ENCODE results near the gene ACSM2A.
"Not testable (repeated sequence)": the region's sequence is repeated elsewhere in the genome, so short reads cannot be mapped to it uniquely, and the experiment has no call there.

Gene ACSM2A

DNA sequence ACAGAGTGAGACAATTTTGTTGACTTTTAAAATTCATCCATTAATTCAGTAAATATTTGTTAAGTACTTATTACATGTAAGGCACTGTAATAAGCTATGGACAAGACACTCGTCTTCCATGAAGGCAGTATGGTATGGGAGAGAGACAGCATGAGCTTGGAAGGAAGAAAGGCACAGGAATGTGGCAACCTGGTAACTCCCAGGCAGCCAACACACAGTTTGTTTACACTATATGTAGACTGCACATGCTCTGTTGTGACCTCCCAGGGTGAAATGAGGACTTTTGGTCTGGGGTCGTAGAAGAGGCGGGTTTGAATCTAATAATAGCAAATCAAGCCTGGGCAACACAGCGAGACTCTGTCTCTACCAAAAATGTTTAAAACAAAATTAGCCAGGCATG lies 9.0 kb downstream of the ACSM2A start:
- not testable (repeated sequence) for H4K20me1 ChIP-seq (ENCODE audit: insufficient read depth, low read length)

DNA sequence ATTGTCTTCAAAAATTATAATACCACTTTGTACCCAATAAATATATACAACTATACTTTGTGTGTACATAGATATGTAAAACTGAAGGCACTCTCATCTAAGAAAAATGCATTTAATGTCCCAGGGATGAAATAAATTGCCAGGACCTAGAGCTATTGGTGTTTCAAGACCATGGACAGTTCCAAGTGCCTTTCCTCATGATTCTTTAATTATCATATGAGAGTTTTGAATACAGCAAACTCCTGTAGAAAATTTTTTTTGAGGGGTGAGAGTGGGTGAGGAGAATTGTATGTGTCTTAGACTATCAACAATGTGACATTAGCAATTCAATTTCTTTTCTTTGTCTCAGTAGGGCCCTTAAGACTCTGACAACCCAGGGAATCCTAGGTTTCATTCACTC lies 17.6 kb downstream of the ACSM2A start:
- not testable (repeated sequence) for H3K27ac ChIP-seq (ENCODE audit: low read length); H3K4me3 ChIP-seq (ENCODE audit: low read length); DNase-seq; H3K27me3 ChIP-seq (replicated peaks; ENCODE audit: insufficient read depth, low read length); H3K4me2 ChIP-seq (ENCODE audit: low read depth, low read length); H4K20me1 ChIP-seq (ENCODE audit: insufficient read depth, low read length); H2AFZ ChIP-seq (ENCODE audit: low read length); H3K9me3 ChIP-seq (replicated peaks; ENCODE audit: insufficient read depth, low read length); H3K9ac ChIP-seq (ENCODE audit: low read length); H3F3A ChIP-seq (ENCODE audit: insufficient read depth, low read length); H3K79me2 ChIP-seq (ENCODE audit: low read length); H3K36me3 ChIP-seq (replicated peaks; ENCODE audit: insufficient read depth, low read length); H3K9me2 ChIP-seq (replicated peaks; ENCODE audit: insufficient read depth, low read length); H3K4me1 ChIP-seq (ENCODE audit: low read length)

More for the DNA sequence above, 9.0 kb downstream of the ACSM2A start:
- not testable (repeated sequence) for H3K4me3 ChIP-seq (ENCODE audit: low read length); H3K36me3 ChIP-seq (replicated peaks; ENCODE audit: insufficient read depth, low read length); H3K79me2 ChIP-seq (ENCODE audit: low read length); H3K9ac ChIP-seq (ENCODE audit: low read length); H3K27me3 ChIP-seq (replicated peaks; ENCODE audit: insufficient read depth, low read length); H3K9me2 ChIP-seq (replicated peaks; ENCODE audit: insufficient read depth, low read length); H3K27ac ChIP-seq (ENCODE audit: low read length); H3K4me1 ChIP-seq (ENCODE audit: low read length); H2AFZ ChIP-seq (ENCODE audit: low read length); H3K4me2 ChIP-seq (ENCODE audit: low read depth, low read length); H3F3A ChIP-seq (ENCODE audit: insufficient read depth, low read length); DNase-seq; H3K9me3 ChIP-seq (replicated peaks; ENCODE audit: insufficient read depth, low read length)

DNA sequence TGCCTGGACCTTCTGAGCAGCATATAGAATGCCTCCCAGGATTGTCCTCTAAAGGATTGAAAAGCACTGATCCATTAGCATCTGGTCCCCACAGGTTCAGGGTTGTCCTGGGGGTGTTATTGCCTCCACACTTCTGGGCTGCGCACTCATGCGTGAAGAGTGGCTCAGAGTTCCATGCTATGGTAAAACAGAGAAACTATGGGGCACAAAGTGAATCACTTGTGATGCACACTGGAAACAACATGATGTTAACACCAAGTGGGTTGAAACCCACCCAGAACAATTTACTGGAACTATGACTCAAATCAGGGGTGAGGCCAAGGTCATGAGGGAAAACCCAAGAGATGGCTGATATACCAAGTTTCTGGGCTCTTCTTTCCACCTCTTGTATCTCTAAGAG lies 18.6 kb downstream of the ACSM2A start:
- not testable (repeated sequence) for H3K9me2 ChIP-seq (replicated peaks; ENCODE audit: insufficient read depth, low read length); H4K20me1 ChIP-seq (ENCODE audit: insufficient read depth, low read length); H3K9ac ChIP-seq (ENCODE audit: low read length); H3K36me3 ChIP-seq (replicated peaks; ENCODE audit: insufficient read depth, low read length); H3K79me2 ChIP-seq (ENCODE audit: low read length); H3K4me1 ChIP-seq (ENCODE audit: low read length); H3K4me3 ChIP-seq (ENCODE audit: low read length); DNase-seq; H2AFZ ChIP-seq (ENCODE audit: low read length); H3K9me3 ChIP-seq (replicated peaks; ENCODE audit: insufficient read depth, low read length); H3F3A ChIP-seq (ENCODE audit: insufficient read depth, low read length); H3K27me3 ChIP-seq (replicated peaks; ENCODE audit: insufficient read depth, low read length); H3K27ac ChIP-seq (ENCODE audit: low read length); H3K4me2 ChIP-seq (ENCODE audit: low read depth, low read length)

DNA sequence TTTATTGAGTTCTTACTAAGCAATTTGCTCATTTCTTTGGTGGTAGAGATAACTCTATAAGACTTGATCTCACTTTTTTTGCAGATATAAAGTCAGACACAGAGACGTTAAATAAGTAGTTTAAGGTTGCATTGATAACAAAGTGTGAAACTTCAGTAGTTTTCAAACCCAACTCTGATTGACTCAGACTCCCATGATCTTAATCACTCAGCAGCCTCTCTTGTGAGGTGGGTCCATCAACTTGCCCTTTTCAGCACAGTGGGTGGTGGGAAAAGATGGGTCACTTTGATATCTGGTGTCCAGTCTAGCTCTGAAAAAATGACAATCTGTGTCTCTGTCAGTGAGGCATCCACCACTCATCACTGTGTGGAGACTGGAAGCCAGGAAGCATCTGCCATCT lies 19.4 kb downstream of the ACSM2A start:
- H3F3A ChIP-seq (ENCODE audit: insufficient read depth, low read length); DNase-seq; H3K9me2 ChIP-seq (replicated peaks; ENCODE audit: insufficient read depth, low read length); H3K27me3 ChIP-seq (replicated peaks; ENCODE audit: insufficient read depth, low read length); H3K27ac ChIP-seq (ENCODE audit: low read length); H2AFZ ChIP-seq (ENCODE audit: low read length); H3K9ac ChIP-seq (ENCODE audit: low read length); H3K36me3 ChIP-seq (replicated peaks; ENCODE audit: insufficient read depth, low read length); H3K4me3 ChIP-seq (ENCODE audit: low read length); H3K9me3 ChIP-seq (replicated peaks; ENCODE audit: insufficient read depth, low read length); H3K4me2 ChIP-seq (ENCODE audit: low read depth, low read length); H4K20me1 ChIP-seq (ENCODE audit: insufficient read depth, low read length); H3K4me1 ChIP-seq (ENCODE audit: low read length); H3K79me2 ChIP-seq (ENCODE audit: low read length): not testable (repeated sequence)

DNA sequence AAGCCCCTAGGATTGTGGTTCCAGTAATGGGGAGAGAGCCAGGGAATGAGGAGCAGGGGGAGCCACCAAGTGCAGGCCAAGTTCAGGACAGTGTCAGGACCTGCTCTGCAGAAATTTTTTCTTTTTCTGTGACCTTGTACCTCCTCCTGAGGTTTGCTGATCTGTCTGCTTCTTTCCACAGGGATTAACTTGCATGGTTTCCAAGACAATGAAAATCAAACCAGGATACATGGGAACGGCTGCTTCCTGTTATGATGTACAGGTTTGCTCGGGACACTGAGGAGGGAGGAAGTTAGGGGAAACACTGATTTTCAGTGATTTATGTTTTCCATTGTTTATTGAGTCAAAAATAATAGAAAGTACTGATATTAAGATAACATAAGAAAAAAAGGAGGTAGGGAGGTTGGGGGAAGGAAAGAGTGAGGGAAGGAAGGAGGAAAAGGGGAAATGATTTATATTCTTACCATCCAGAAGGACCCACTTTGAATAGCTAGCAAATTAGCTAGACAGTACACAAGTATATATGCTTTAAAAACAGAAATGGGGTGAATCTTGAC lies 25.9 kb downstream of the ACSM2A start:
- H3F3A ChIP-seq (ENCODE audit: insufficient read depth, low read length); H3K27me3 ChIP-seq (replicated peaks; ENCODE audit: insufficient read depth, low read length); H3K4me2 ChIP-seq (ENCODE audit: low read depth, low read length); H3K79me2 ChIP-seq (ENCODE audit: low read length); H3K4me3 ChIP-seq (ENCODE audit: low read length); H3K27ac ChIP-seq (ENCODE audit: low read length); H4K20me1 ChIP-seq (ENCODE audit: insufficient read depth, low read length); H3K4me1 ChIP-seq (ENCODE audit: low read length); H2AFZ ChIP-seq (ENCODE audit: low read length); H3K9ac ChIP-seq (ENCODE audit: low read length); H3K36me3 ChIP-seq (replicated peaks; ENCODE audit: insufficient read depth, low read length); DNase-seq; H3K9me3 ChIP-seq (replicated peaks; ENCODE audit: insufficient read depth, low read length); H3K9me2 ChIP-seq (replicated peaks; ENCODE audit: insufficient read depth, low read length): not testable (repeated sequence)

DNA sequence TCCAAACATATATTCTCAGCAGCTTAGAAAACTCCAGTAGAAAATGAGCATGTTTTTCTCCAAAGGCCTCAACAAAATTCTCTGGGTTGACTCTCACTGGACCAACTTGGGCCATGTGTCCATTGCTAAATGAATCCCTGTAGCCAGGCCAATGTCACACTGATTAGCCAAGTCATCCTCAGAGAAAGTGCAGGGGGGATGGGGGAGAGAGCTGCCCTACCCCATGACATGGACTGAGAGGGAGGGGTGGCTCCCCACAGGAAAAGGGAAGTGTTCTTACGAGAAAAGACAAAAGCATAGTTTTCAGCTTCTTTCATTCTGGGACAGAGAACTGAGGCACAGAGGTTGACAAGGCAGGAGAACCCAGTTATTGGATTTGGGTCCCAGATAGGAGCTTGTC lies 32.7 kb downstream of the ACSM2A start:
- H3K4me1 ChIP-seq (ENCODE audit: low read length); H3K9me2 ChIP-seq (replicated peaks; ENCODE audit: insufficient read depth, low read length); H3F3A ChIP-seq (ENCODE audit: insufficient read depth, low read length); H3K27me3 ChIP-seq (replicated peaks; ENCODE audit: insufficient read depth, low read length); H3K9ac ChIP-seq (ENCODE audit: low read length); H3K27ac ChIP-seq (ENCODE audit: low read length); H3K4me3 ChIP-seq (ENCODE audit: low read length); H3K9me3 ChIP-seq (replicated peaks; ENCODE audit: insufficient read depth, low read length); H3K4me2 ChIP-seq (ENCODE audit: low read depth, low read length); DNase-seq; H3K79me2 ChIP-seq (ENCODE audit: low read length); H4K20me1 ChIP-seq (ENCODE audit: insufficient read depth, low read length); H3K36me3 ChIP-seq (replicated peaks; ENCODE audit: insufficient read depth, low read length); H2AFZ ChIP-seq (ENCODE audit: low read length): not testable (repeated sequence)

Data from MM.1S (cell line).